Adrenal gland (tissue), 5 donors: ENCODE data around the gene POLQ.

ENCODE experiments used
- CTCF ChIP-seq, 6 experiments: fragments of 450-650 bp in 4 of 6; fragments of 200-600 bp in 2 of 6; sonication (generic) in 1 of 6; IDR thresholded peaks; 1 replicate in 5 of 6; 2 replicates in 1 of 6; pipeline versions ENCODE4 v1.5.1 to v1.8.0; 2016 to 2021; ENCODE audit warnings: antibody characterized with exemption in 6 of 6, mild to moderate bottlenecking in 2 of 6, moderate library complexity in 1 of 6
- POLR2A ChIP-seq, 2 donors: fragments of 450-650 bp; IDR thresholded peaks; one replicate each; pipeline ENCODE4 v1.6.1; 2017; ENCODE audit warnings: antibody characterized with exemption in 2 of 2, mild to moderate bottlenecking in 2 of 2, moderate library complexity in 1 of 2
- donor health status: DM: no; HTN: no; CAD: no.

- no peak for TF ChIP-seq POLR2A (IDR thresholded peaks at IDR 0.05)
- no peak for TF ChIP-seq CTCF (IDR thresholded peaks at IDR 0.05)
Measured at GRCh38 chr3:121483290-121483689, 62.5 kb downstream of the POLQ start.
